ENCODE data around the gene TMSB4Y. TPM values are rescaled to one million over a fixed set of nuclear protein-coding genes. Genes with fewer than 3 reads are reported as not detected.

Gene TMSB4Y
- total and polyA plus RNA-seq, 2 of the 13 experiments (the other 11 are each of a cell fraction or from before 2014, with no cell fraction given), result 0.15 to 0.49 TPM

DNA sequence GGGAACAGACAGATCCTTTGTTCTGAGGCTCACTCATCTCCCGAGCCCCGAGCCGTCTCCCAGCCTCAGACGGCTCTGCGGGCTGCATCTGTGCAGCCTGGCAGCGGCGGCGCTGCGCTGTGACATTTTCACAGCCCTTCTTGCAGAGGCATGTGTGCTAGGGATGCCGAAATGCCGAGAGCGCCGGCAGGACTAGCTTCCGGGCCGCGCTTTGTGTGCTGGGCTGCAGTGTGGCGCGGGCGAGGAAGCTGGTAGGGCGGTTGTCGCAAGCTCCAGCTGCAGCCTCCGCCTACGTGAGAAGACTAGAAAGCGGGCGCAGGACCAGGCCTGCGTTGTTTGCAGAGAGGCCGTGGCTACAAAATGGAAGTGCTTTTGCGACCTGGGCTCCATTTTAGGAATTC is at the start of gene TMSB4Y (continued):
- TF ChIP-seq, protein P1, sequence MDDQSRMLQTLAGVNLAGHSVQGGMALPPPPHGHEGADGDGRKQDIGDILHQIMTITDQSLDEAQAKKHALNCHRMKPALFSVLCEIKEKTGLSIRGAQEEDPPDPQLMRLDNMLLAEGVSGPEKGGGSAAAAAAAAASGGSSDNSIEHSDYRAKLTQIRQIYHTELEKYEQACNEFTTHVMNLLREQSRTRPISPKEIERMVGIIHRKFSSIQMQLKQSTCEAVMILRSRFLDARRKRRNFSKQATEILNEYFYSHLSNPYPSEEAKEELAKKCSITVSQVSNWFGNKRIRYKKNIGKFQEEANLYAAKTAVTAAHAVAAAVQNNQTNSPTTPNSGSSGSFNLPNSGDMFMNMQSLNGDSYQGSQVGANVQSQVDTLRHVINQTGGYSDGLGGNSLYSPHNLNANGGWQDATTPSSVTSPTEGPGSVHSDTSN (CRISPR knock-in tag; IDR thresholded peaks at IDR 0.05; ENCODE audit: borderline replicate concordance), result no peak
- TF ChIP-seq MLLT10 (CRISPR knock-in tag; IDR thresholded peaks at IDR 0.05), result no peak
- TF ChIP-seq ZNF24 (IDR thresholded peaks at IDR 0.05), result no peak
- no peak for TF ChIP-seq SRSF9 (IDR thresholded peaks at IDR 0.05; ENCODE audit: borderline replicate concordance, insufficient read depth, low read depth, low read length, poor library complexity, severe bottlenecking)
- peak; percentile 55 for TF ChIP-seq SALL1 (CRISPR knock-in tag; IDR thresholded peaks at IDR 0.05)
- TF ChIP-seq NFKBIZ (CRISPR knock-in tag; IDR thresholded peaks at IDR 0.05), result no peak
- no peak for TF ChIP-seq CENPT (CRISPR knock-in tag; IDR thresholded peaks at IDR 0.05; ENCODE audit: low read depth)
- no peak for TF ChIP-seq NCOA2 (CRISPR knock-in tag; IDR thresholded peaks at IDR 0.05)

DNA sequence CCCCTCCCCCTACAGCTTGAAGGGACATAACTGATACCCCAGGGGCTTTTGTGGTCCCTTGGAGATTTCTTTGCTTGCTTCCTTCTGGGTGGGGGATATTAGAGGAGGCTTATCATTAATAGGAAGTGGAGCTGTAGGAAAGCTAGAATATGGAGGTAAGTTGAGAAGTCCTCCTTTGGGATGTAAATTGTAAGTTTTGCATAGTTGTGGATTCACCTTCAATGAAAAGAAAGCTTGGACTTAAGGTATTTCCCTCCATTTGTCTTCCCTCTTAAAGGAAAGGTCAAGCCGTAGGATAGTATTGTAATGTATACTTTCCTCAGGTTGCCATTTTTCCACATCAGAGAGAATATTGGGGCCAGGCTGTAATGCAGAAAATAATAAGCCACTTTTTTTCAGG is 39.5 kb upstream of the TMSB4Y start:
- H3K27me3 ChIP-seq (ENCODE audit: control insufficient read depth in 1 of 2, insufficient read depth in 2 of 2, low read length in 2 of 2), result no peaks in the 10 kb centered on the region
- no peak overlapping the region for H3K27ac ChIP-seq (ENCODE audit: extremely low read length, insufficient read depth, low read length)
- H3K4me1 ChIP-seq (ENCODE audit: insufficient read depth, low read length), result no peaks in the 10 kb centered on the region
- DNase-seq (ENCODE audit: low spot score) (no peak), FAIRE-seq (no peak), ATAC-seq (no peak)
- in situ Hi-C loops (cut with HindIII; ENCODE audit: extremely low pct_ligation_motif_present, low pct_unique_long_range_greater_than_20kb), result no loop called here
- H3K36me3 ChIP-seq (replicated peaks in 1 of 2; ENCODE audit: control insufficient read depth in 1 of 2, insufficient read depth in 2 of 2, low read length in 2 of 2), result no peaks in the 10 kb centered on the region
- no peak overlapping the region for H3K9ac ChIP-seq (ENCODE audit: insufficient read depth, low read depth, low read length)
- ChIA-PET CTCF (ENCODE audit: low intra/inter-chr PET ratio, low total read pairs) (no interaction called here), POLR2A (no interaction called here)
- no peak overlapping the region for H3K4me2 ChIP-seq (ENCODE audit: low read depth, low read length)
- WGBS (ENCODE audit: low lambda C conversion rate), result 82% methylated on average over 1 of the region's 1 CpG
- H3K9me3 ChIP-seq (ENCODE audit: low read length), result peaks cover 22% of the 10 kb centered on the region
- no peaks in the 10 kb centered on the region for H3K79me2 ChIP-seq (ENCODE audit: insufficient read depth, low read length)
- H3K4me3 ChIP-seq (replicated peaks in 1 of 3; ENCODE audit: insufficient read depth in 1 of 3, low read depth in 2 of 3, low read length in 3 of 3), result no peak overlapping the region
- no peak overlapping the region for H2AFZ ChIP-seq (ENCODE audit: low read length)
- no TSS peak for BruUV-seq (replicated peaks)
- intact Hi-C loops (cut with micrococcal nuclease; ENCODE audit: unreplicated experiment), result no loop called here
- no peaks in the 10 kb centered on the region for H4K20me1 ChIP-seq (ENCODE audit: insufficient read depth, low read length)
- TF ChIP-seq, protein P2, sequence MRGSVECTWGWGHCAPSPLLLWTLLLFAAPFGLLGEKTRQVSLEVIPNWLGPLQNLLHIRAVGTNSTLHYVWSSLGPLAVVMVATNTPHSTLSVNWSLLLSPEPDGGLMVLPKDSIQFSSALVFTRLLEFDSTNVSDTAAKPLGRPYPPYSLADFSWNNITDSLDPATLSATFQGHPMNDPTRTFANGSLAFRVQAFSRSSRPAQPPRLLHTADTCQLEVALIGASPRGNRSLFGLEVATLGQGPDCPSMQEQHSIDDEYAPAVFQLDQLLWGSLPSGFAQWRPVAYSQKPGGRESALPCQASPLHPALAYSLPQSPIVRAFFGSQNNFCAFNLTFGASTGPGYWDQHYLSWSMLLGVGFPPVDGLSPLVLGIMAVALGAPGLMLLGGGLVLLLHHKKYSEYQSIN (CRISPR knock-in tag; IDR thresholded peaks at IDR 0.05; ENCODE audit: borderline replicate concordance), result no peak
- TF ChIP-seq EHMT2 (IDR thresholded peaks at IDR 0.05; ENCODE audit: borderline replicate concordance, low read depth, low read length), result no peak
- no peak for TF ChIP-seq ZNF749 (CRISPR knock-in tag; IDR thresholded peaks at IDR 0.05; ENCODE audit: borderline replicate concordance)
- no peak for TF ChIP-seq ZC3H13 (CRISPR knock-in tag; IDR thresholded peaks at IDR 0.05)
- TF ChIP-seq, protein P3, sequence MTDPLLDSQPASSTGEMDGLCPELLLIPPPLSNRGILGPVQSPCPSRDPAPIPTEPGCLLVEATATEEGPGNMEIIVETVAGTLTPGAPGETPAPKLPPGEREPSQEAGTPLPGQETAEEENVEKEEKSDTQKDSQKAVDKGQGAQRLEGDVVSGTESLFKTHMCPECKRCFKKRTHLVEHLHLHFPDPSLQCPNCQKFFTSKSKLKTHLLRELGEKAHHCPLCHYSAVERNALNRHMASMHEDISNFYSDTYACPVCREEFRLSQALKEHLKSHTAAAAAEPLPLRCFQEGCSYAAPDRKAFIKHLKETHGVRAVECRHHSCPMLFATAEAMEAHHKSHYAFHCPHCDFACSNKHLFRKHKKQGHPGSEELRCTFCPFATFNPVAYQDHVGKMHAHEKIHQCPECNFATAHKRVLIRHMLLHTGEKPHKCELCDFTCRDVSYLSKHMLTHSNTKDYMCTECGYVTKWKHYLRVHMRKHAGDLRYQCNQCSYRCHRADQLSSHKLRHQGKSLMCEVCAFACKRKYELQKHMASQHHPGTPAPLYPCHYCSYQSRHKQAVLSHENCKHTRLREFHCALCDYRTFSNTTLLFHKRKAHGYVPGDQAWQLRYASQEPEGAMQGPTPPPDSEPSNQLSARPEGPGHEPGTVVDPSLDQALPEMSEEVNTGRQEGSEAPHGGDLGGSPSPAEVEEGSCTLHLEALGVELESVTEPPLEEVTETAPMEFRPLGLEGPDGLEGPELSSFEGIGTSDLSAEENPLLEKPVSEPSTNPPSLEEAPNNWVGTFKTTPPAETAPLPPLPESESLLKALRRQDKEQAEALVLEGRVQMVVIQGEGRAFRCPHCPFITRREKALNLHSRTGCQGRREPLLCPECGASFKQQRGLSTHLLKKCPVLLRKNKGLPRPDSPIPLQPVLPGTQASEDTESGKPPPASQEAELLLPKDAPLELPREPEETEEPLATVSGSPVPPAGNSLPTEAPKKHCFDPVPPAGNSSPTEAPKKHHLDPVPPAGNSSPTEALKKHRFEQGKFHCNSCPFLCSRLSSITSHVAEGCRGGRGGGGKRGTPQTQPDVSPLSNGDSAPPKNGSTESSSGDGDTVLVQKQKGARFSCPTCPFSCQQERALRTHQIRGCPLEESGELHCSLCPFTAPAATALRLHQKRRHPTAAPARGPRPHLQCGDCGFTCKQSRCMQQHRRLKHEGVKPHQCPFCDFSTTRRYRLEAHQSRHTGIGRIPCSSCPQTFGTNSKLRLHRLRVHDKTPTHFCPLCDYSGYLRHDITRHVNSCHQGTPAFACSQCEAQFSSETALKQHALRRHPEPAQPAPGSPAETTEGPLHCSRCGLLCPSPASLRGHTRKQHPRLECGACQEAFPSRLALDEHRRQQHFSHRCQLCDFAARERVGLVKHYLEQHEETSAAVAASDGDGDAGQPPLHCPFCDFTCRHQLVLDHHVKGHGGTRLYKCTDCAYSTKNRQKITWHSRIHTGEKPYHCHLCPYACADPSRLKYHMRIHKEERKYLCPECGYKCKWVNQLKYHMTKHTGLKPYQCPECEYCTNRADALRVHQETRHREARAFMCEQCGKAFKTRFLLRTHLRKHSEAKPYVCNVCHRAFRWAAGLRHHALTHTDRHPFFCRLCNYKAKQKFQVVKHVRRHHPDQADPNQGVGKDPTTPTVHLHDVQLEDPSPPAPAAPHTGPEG (CRISPR knock-in tag; IDR thresholded peaks at IDR 0.05), result no peak
- TF ChIP-seq ARNT2 (CRISPR knock-in tag; IDR thresholded peaks at IDR 0.05; ENCODE audit: low read depth), result no peak
- TF ChIP-seq, protein P4, sequence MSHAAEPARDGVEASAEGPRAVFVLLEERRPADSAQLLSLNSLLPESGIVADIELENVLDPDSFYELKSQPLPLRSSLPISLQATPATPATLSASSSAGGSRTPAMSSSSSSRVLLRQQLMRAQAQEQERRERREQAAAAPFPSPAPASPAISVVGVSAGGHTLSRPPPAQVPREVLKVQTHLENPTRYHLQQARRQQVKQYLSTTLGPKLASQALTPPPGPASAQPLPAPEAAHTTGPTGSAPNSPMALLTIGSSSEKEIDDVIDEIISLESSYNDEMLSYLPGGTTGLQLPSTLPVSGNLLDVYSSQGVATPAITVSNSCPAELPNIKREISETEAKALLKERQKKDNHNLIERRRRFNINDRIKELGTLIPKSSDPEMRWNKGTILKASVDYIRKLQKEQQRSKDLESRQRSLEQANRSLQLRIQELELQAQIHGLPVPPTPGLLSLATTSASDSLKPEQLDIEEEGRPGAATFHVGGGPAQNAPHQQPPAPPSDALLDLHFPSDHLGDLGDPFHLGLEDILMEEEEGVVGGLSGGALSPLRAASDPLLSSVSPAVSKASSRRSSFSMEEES (CRISPR knock-in tag; IDR thresholded peaks at IDR 0.05), result no peak
